ENCODE data around the gene TMC6.

DNA sequence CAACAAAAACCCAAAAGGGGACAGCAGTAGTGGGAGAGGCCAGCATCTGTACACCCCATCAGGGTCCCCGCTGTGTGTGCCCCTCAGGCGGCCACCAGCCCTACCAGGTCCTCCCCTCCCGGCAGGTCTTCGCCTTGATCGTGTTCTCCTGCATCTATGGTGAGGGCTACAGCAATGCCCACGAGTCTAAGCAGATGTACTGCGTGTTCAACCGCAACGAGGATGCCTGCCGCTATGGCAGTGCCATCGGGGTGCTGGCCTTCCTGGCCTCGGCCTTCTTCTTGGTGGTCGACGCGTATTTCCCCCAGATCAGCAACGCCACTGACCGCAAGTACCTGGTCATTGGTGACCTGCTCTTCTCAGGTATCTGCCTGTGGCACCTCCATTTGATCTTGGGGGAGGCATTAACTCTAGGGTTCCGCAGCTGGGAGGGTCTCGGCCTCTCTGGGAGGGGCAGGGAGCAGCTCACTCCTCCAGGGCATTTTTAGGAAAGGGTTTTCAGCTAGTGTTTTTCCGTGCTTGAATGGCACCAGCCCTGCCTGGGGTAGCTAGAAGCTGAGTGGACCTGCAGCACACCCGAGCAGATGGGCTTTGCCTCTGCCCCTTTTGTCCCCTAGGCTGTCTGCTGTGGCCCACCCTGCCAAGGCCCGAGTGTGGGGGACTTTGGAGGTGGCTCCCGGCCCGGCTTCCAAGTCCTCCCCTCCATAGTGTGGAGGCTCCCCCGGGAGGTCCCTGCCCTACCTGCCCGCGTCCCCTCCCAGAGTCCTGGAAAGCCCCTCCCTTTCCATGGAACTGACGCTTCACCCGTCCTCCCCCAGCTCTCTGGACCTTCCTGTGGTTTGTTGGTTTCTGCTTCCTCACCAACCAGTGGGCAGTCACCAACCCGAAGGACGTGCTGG is 42.4 kb upstream of the TMC6 start:
- TF ChIP-seq TAF1 (CRISPR knock-in tag; IDR thresholded peaks at IDR 0.05) = no peak
- TF ChIP-seq, protein P1, sequence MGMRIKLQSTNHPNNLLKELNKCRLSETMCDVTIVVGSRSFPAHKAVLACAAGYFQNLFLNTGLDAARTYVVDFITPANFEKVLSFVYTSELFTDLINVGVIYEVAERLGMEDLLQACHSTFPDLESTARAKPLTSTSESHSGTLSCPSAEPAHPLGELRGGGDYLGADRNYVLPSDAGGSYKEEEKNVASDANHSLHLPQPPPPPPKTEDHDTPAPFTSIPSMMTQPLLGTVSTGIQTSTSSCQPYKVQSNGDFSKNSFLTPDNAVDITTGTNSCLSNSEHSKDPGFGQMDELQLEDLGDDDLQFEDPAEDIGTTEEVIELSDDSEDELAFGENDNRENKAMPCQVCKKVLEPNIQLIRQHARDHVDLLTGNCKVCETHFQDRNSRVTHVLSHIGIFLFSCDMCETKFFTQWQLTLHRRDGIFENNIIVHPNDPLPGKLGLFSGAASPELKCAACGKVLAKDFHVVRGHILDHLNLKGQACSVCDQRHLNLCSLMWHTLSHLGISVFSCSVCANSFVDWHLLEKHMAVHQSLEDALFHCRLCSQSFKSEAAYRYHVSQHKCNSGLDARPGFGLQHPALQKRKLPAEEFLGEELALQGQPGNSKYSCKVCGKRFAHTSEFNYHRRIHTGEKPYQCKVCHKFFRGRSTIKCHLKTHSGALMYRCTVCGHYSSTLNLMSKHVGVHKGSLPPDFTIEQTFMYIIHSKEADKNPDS (CRISPR knock-in tag; IDR thresholded peaks at IDR 0.05) = no peak
- TF ChIP-seq EP300 (IDR thresholded peaks at IDR 0.05; ENCODE audit: low read depth in 2 of 2, low read length in 2 of 2) = no peak
- TF ChIP-seq EP300 (CRISPR knock-in tag; IDR thresholded peaks at IDR 0.05; ENCODE audit: borderline replicate concordance) = no peak
- TF ChIP-seq, protein P2, sequence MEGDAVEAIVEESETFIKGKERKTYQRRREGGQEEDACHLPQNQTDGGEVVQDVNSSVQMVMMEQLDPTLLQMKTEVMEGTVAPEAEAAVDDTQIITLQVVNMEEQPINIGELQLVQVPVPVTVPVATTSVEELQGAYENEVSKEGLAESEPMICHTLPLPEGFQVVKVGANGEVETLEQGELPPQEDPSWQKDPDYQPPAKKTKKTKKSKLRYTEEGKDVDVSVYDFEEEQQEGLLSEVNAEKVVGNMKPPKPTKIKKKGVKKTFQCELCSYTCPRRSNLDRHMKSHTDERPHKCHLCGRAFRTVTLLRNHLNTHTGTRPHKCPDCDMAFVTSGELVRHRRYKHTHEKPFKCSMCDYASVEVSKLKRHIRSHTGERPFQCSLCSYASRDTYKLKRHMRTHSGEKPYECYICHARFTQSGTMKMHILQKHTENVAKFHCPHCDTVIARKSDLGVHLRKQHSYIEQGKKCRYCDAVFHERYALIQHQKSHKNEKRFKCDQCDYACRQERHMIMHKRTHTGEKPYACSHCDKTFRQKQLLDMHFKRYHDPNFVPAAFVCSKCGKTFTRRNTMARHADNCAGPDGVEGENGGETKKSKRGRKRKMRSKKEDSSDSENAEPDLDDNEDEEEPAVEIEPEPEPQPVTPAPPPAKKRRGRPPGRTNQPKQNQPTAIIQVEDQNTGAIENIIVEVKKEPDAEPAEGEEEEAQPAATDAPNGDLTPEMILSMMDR (CRISPR knock-in tag; IDR thresholded peaks at IDR 0.05) = no peak
- TF ChIP-seq, protein P3, sequence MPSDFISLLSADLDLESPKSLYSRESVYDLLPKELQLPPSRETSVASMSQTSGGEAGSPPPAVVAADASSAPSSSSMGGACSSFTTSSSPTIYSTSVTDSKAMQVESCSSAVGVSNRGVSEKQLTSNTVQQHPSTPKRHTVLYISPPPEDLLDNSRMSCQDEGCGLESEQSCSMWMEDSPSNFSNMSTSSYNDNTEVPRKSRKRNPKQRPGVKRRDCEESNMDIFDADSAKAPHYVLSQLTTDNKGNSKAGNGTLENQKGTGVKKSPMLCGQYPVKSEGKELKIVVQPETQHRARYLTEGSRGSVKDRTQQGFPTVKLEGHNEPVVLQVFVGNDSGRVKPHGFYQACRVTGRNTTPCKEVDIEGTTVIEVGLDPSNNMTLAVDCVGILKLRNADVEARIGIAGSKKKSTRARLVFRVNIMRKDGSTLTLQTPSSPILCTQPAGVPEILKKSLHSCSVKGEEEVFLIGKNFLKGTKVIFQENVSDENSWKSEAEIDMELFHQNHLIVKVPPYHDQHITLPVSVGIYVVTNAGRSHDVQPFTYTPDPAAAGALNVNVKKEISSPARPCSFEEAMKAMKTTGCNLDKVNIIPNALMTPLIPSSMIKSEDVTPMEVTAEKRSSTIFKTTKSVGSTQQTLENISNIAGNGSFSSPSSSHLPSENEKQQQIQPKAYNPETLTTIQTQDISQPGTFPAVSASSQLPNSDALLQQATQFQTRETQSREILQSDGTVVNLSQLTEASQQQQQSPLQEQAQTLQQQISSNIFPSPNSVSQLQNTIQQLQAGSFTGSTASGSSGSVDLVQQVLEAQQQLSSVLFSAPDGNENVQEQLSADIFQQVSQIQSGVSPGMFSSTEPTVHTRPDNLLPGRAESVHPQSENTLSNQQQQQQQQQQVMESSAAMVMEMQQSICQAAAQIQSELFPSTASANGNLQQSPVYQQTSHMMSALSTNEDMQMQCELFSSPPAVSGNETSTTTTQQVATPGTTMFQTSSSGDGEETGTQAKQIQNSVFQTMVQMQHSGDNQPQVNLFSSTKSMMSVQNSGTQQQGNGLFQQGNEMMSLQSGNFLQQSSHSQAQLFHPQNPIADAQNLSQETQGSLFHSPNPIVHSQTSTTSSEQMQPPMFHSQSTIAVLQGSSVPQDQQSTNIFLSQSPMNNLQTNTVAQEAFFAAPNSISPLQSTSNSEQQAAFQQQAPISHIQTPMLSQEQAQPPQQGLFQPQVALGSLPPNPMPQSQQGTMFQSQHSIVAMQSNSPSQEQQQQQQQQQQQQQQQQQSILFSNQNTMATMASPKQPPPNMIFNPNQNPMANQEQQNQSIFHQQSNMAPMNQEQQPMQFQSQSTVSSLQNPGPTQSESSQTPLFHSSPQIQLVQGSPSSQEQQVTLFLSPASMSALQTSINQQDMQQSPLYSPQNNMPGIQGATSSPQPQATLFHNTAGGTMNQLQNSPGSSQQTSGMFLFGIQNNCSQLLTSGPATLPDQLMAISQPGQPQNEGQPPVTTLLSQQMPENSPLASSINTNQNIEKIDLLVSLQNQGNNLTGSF (CRISPR knock-in tag; IDR thresholded peaks at IDR 0.05) = no peak
- no peak for TF ChIP-seq ZNF335 (CRISPR knock-in tag; IDR thresholded peaks at IDR 0.05)
- no peak for TF ChIP-seq KLF6 (CRISPR knock-in tag; IDR thresholded peaks at IDR 0.05)
- no peak for TF ChIP-seq ZNF256 (CRISPR knock-in tag; conservative IDR thresholded peaks at IDR 0.05)
- no peak for TF ChIP-seq ATF1 (CRISPR knock-in tag; IDR thresholded peaks at IDR 0.05)
- no peak for TF ChIP-seq FOXP1 (IDR thresholded peaks at IDR 0.05)
- no peak for TF ChIP-seq FOXP1 (CRISPR knock-in tag; IDR thresholded peaks at IDR 0.05)

All from HepG2 (cell line).